ENCODE measurements around the gene UBE2A. TPM values are rescaled to one million over a fixed set of nuclear protein-coding genes. Genes with fewer than 3 reads are reported as not detected.

Gene UBE2A
- total RNA-seq, 4 donors from 2014 or later: 26.1 to 87.9 (median 72.5) TPM

- Histone ChIP-seq H3K27me3 (no peaks in the 10 kb centered on the region), H3K27ac (no peak overlapping the region), H3K9me3 (no peaks in the 10 kb centered on the region), H3K36me3 (no peaks in the 10 kb centered on the region), H3K4me3 (no peak overlapping the region), H3K4me1 (peaks cover 0 to 7% (median 0%) of the 10 kb centered on the region in 4 donors)
- intact Hi-C loops (cut with DNase I; ENCODE audit: low total_unique reads): no loop called here
- DNase-seq: no peak
- WGBS, 2 donors (ENCODE audit: low coverage in 1 of 2): 82% methylated on average over 10 of the region's 10 CpGs; no CpG with 5 or more reads in 1 of the 2 donors
- in situ Hi-C loops (cut with MboI; ENCODE audit: low pct_ligation_motif_present in 1 of 4, low pct_unique_long_range_greater_than_20kb in 1 of 4, low sequenced_read_pairs in 3 of 4): no loop called here
- no peak for TF ChIP-seq CTCF (IDR thresholded peaks at IDR 0.05)
- no peak for TF ChIP-seq POLR2AphosphoS5 (IDR thresholded peaks at IDR 0.05)
- no peak for TF ChIP-seq POLR2A (IDR thresholded peaks at IDR 0.05)
Observed at GRCh38 chrX:119624951-119625668, 50.7 kb downstream of the UBE2A start.

GRCh38 chrX:119625843-119626242, 51.5 kb downstream of the UBE2A start:
- 86 to 100% methylated on average over 1 to 2 of the region's 2 CpGs for WGBS, 2 donors (ENCODE audit: low coverage in 1 of 2)
- Histone ChIP-seq H3K36me3 (no peaks in the 10 kb centered on the region), H3K9me3 (no peaks in the 10 kb centered on the region), H3K4me1 (peaks cover 0 to 7% (median 0%) of the 10 kb centered on the region in 4 donors), H3K27me3 (no peaks in the 10 kb centered on the region), H3K27ac (no peak overlapping the region), H3K4me3 (no peak overlapping the region)
- TF ChIP-seq EP300 (IDR thresholded peaks at IDR 0.05; ENCODE audit: low read depth) (no peak), POLR2AphosphoS5 (IDR thresholded peaks at IDR 0.05) (no peak), CTCF (IDR thresholded peaks at IDR 0.05) (no peak), POLR2A (IDR thresholded peaks at IDR 0.05) (no peak)
- no peak for DNase-seq
- in situ Hi-C loops (cut with MboI; ENCODE audit: low pct_ligation_motif_present in 1 of 4, low pct_unique_long_range_greater_than_20kb in 1 of 4, low sequenced_read_pairs in 3 of 4) (no loop called here), intact Hi-C loops (cut with DNase I; ENCODE audit: low total_unique reads) (no loop called here)

Other genes with a start within 250 kb of the UBE2A start
- gene SLC25A43, start 175.2 kb upstream of the UBE2A start, total RNA-seq: 10 to 100 TPM; 23.3 to 46.4 (median 43.4) TPM
- gene SLC25A5, start 106.1 kb upstream of the UBE2A start, total RNA-seq: 1,000 to 10,000 TPM in 1 of 4 donors, 100 to 1,000 TPM in 3; 319 to 1,302 (median 724) TPM
- gene STEEP1, start 9.2 kb upstream of the UBE2A start, total RNA-seq: 10 to 100 TPM; 26.9 to 59.5 (median 32.4) TPM
- 1 to 10 TPM; 1.5 to 6.8 (median 3.3) TPM for gene NKRF, start 31.9 kb downstream of the UBE2A start, total RNA-seq
- 10 to 100 TPM in 3 of 4 donors, 1 to 10 TPM in 1; 9.4 to 88.2 (median 21.8) TPM for gene SEPTIN6, start 118.6 kb downstream of the UBE2A start, total RNA-seq
- 1 to 10 TPM in 1 of 4 donors, under 1 TPM in 1, not detected in 2; 0.64 to 1.5 TPM for gene SOWAHD, start 184.0 kb downstream of the UBE2A start, total RNA-seq
- 1,000 to 10,000 TPM in 2 of 4 donors, 100 to 1,000 TPM in 2; 246 to 2,878 (median 1,753) TPM for gene RPL39, start 217.1 kb downstream of the UBE2A start, total RNA-seq